Measurements from ENCODE around the gene CNKSR3.

DNA sequence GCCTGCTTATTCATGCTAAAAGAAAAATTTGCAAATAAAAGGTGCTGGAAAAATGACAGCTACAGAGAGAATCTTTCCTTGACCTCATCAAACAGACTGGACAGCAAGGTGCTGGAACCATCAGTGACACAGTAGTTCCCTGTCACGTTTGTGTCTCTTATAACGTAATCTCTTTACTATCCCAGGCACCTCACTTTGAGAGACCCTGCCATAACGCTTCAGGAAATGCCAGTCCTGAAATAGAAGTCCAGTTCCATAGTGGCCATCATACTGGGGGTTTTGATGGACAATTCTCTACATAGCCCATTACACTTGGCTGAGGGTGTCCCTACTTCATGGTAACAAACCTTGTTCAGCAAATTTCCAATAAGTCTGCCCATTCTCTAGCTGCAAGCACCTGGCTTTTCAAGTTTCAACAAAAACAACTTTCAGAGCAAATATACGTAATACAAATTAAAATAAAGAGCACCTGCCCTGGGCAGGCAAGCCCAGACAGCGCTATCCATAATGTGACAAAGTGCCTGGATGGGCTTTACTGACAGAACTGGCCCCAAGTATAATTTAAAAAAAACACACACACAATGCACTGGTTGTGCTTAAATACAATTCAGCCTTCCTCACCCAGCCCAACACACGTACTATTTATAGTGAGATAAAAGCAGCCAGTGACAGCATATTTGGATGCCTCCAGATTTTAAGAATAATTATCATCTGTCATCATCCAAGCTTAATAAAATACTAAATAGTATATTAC is 38.7 kb downstream of the CNKSR3 start:
- TF ChIP-seq, protein P1, sequence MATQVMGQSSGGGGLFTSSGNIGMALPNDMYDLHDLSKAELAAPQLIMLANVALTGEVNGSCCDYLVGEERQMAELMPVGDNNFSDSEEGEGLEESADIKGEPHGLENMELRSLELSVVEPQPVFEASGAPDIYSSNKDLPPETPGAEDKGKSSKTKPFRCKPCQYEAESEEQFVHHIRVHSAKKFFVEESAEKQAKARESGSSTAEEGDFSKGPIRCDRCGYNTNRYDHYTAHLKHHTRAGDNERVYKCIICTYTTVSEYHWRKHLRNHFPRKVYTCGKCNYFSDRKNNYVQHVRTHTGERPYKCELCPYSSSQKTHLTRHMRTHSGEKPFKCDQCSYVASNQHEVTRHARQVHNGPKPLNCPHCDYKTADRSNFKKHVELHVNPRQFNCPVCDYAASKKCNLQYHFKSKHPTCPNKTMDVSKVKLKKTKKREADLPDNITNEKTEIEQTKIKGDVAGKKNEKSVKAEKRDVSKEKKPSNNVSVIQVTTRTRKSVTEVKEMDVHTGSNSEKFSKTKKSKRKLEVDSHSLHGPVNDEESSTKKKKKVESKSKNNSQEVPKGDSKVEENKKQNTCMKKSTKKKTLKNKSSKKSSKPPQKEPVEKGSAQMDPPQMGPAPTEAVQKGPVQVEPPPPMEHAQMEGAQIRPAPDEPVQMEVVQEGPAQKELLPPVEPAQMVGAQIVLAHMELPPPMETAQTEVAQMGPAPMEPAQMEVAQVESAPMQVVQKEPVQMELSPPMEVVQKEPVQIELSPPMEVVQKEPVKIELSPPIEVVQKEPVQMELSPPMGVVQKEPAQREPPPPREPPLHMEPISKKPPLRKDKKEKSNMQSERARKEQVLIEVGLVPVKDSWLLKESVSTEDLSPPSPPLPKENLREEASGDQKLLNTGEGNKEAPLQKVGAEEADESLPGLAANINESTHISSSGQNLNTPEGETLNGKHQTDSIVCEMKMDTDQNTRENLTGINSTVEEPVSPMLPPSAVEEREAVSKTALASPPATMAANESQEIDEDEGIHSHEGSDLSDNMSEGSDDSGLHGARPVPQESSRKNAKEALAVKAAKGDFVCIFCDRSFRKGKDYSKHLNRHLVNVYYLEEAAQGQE (IDR thresholded peaks at IDR 0.05; ENCODE audit: insufficient read depth in 1 of 2, low read depth in 2 of 2, low read length in 2 of 2) = no peak
- TF ChIP-seq POLR2AphosphoS5 (IDR thresholded peaks at IDR 0.05; ENCODE audit: low read depth, low read length) (no peak), SIN3A (IDR thresholded peaks at IDR 0.05; ENCODE audit: borderline replicate concordance, insufficient read depth, low read length) (no peak), FOXP2 (optimal IDR thresholded peaks at IDR 0.05; ENCODE audit: borderline replicate concordance, extremely low read depth, extremely low read length, insufficient read depth) (no peak), TAF1 (IDR thresholded peaks at IDR 0.05; ENCODE audit: borderline replicate concordance, insufficient read depth, low read length) (no peak)

All from PFSK-1 (cell line).